Mucosa of gallbladder (tissue), 1 donor: ENCODE data around the gene AMBP. TPM values are rescaled to one million over a fixed set of nuclear protein-coding genes. Genes with fewer than 3 reads are reported as not detected.

Experiments
- DNase-seq: peaks from one replicate; pipeline ENCODE4 v3.0.0-alpha.2; 2020; ENCODE audit warnings: low spot score
- total RNA-seq: library from RNA; stranded (reverse); gene quantifications from one replicate; pipeline ENCODE4 v1.2.1, GENCODE V29; 2021
- donor health status: DM: no; HTN: no; CAD: no.

Gene AMBP
- total RNA-seq, 1 donor from 2014 or later, result 1,366 TPM

DNA sequence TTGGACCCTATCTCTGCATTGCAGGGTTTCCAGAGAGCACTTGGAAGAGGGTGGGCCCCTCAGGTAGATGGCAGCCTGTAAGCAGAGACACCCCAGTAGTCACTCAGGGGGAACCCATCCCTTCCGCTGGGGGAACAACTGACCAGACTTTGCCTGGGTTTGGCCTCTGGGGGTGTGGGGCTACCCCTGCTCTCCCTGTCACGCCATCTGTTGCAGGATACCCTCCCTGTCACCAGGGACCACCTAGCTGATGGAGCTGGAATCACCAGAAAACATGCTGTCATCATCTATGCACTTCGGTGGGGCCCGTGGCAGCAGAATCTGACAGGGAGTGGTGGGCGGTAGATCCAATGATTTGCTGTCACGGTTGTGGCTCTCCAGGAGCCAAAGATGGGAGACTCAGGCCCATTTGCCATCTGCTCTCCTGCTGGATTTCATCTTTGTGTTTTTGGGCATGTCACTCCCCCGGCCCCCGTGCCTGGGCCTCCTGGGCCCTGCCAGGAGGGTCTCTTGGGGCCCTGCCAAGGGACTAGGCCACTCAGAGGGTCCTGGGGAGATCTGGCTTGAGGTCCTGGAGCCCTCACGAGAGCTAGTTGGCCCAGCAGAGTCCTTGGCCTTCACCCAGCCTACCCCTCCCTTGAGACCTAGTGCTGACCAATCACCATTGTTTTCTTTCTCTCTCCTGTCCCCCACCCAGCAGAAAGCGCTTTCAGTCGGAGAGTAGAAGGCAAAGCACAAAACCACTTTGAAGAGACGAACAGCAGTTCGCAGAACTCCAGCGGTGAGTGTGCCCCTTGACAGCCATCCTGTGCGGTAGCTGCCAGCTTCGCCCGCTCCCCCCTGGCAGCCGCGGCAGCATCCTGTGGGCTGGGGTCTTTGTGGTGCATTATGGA, 45.9 kb downstream of the AMBP start:
- DNase-seq, result peak; percentile 8

GRCh38 chr9:114031037-114031630, 47.0 kb downstream of the AMBP start:
- DNase-seq, result peak; percentile 8

- DNase-seq, result peak; percentile 9
These were observed 47.7 kb downstream of the AMBP start for GRCh38 chr9:114030364-114030763.

- DNase-seq, result peak; percentile 6
These were observed 48.6 kb downstream of the AMBP start for GRCh38 chr9:114029311-114030170.

DNA sequence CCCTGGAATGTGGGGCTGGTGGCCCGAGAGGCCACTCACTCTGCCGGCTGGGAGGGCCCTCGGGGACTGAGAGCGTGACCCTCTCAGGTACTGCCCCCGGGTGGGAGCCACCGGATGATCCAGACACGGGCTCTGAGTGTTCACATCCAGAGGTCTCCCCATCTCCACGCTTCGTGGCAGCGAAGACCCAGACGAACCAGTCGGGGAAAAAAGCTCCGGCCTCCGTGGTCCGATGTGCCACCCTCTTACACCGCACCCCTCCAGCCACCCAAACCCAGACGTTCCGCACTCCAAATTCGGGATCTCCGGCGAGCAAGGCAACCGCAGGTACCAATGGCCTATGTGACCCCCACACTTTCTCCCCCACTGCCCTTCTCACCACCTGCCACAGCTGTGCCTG, 49.5 kb downstream of the AMBP start:
- DNase-seq, result peak; percentile 7

DNA sequence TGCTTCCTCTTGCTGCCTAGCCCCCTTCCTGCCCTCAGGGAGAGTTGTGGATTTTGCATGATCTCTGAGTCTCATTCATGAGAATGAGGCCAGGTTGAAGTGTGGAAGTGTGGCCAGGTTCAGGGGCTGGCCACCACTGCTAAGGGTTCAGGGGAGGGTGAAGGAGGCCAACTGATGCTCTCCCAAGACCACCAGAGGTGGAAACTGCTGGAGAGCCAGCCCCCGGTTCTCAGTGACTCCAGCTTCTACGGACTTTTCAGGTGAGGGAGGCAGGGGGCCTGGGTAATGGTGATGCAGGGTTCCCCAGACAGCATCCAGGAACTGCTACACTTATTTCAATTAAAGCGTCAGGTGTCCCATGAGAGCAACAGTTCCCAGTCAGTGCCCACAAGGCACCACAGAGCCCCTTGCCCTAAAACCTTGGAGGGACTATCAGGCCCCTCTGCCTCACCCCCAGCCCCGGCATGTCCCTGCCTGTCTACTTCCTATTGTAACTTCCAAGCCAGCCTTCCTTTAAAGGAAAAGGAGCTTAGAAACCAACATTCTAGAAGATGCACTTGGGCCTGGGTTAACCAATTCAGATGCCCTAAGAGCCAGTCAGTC, 50.1 kb downstream of the AMBP start:
- no peak for DNase-seq

- peak; percentile 5 for DNase-seq
These were observed 50.8 kb downstream of the AMBP start for GRCh38 chr9:114027159-114027862.

- DNase-seq, result peak; percentile 7
These were observed 51.8 kb downstream of the AMBP start for GRCh38 chr9:114026335-114026734.

- peak; percentile 9 for DNase-seq
These were observed 52.3 kb downstream of the AMBP start for GRCh38 chr9:114025760-114026159.

DNA sequence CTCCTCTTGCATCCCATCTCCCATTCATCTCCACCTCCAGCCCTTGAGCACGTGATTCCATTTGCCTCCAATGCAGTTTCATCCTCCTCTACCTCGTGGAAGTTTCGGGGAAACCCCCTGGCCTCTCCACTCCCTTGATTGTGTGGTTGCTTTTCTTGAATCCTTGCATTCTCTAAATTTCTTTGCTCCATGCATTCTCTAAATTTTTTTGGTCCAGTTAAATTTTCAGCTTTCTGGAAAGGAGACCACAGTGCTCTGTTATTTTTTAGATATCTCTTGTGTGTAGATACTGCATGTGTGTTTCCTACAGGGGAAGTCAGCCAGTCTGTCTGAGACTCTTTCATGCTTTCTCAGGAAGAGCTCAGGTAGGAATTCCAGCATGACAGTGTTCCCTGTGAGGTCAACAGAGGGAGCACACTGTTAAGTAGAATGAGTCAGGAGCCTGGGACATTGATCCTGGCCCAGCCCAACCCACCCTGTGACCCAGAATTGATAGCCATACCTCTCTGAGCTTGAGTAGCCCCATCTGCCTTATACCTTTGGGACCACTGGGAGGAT, 52.8 kb downstream of the AMBP start:
- peak; percentile 15 for DNase-seq

GRCh38 chr9:114023961-114024360, 54.1 kb downstream of the AMBP start:
- DNase-seq, result no peak

- no peak for DNase-seq
These were observed 56.5 kb downstream of the AMBP start for GRCh38 chr9:114021578-114021977.

DNA sequence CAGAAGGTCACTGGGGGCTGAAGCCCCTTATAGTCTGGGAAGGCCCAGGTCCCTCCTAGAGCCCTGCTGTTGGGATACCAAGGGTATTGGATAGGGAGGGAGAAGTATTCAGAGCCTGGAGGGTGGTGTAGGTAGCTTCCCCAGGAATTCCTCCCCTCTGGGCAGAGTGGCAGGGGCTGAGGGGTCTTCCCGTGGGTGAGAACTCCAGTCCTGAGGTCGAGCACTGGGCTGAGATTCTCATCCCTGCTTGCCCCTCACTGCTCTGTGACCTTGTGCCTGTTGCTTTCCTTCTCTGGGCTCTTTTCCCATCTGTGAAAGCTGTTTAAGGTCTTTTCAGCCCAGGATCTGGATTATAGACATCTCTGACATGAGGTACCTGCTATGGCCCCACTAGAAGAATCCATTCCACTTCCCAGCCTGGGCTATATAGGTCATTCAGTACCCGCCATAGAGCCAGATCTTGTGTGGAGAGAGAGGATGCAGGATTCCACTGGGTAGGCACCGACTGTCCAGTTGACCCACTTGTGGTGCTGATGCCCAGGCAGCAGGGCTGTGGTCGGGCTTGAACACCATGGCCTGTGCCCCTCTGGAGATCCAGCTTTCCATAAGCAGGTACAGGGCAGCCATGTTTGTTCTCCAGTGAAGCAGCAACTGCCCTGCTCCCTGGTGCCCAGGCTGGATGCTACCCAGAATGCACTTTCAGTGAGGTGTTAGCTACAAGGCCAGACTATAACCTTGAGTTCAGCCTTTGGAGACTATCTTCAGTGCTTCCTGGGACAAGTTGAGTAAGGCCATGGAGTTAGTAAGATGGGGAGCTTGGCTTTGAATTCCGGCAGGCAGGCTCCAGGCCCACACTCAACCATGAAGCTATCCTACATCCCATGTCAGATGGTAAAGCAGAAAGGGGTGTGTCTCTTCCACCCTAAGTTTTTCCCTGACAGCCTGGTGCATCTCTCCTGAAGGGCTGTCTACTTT, 60.1 kb downstream of the AMBP start:
- peak; percentile 7 for DNase-seq

DNA sequence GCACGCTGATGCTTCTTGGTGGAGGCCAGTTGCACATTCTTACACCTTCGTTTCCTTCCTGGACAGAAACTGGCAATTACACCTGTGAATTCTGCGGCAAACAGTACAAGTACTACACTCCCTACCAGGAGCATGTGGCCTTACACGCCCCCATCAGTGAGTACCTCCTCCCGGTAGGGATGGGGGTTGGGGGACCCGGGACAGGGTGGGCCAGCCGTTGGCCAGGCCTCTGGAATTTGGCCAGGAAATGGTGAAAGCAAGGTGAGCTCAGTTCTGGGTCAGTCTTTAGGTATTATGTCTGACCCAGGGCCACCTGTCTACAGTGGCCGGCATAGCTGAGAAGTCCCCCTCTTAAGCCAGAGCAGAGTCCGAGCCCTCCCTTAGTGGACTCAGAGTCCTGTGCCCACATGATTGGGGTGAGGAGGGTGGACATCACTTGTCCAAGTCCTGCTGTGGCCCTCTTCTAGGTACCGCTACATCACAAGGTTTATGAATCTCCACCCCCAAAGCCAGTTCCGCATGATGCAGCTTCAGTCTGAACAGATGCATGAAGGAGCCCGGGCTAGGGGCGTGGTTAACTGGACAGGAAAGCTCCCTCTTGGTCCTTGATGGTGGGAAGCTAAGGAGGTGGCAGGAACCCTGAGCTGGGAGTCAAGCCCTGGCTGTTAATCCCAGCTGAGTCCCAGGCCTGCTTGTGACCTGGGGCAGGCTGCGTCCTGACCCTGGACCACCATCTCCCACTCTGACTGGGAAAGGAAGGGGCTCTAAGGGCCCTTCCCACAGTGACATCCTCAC, 61.3 kb downstream of the AMBP start:
- peak; percentile 9 for DNase-seq

- DNase-seq, result peak; percentile 5
These were observed 62.0 kb downstream of the AMBP start for GRCh38 chr9:114016101-114016500.

GRCh38 chr9:114015607-114016006, 62.5 kb downstream of the AMBP start:
- DNase-seq, result peak; percentile 11

DNA sequence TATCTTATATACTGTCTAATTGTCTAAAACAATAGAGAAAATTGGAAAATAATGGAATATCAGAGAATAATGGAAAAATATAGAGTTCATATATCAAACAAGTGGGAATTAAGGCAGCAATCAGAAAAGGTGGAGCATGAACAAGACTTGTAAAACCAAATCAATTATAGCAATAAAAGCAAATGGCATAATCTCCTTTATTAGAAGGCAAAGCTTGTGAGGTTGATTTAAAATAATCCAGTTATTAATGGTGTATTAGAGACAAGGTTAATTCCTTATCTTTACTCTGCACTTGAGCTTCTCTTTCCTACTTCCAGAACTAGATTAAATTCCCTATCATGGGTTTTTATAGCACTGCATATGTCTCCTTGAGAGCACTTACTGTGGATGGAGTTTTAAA, 64.1 kb downstream of the AMBP start:
- no peak for DNase-seq

DNA sequence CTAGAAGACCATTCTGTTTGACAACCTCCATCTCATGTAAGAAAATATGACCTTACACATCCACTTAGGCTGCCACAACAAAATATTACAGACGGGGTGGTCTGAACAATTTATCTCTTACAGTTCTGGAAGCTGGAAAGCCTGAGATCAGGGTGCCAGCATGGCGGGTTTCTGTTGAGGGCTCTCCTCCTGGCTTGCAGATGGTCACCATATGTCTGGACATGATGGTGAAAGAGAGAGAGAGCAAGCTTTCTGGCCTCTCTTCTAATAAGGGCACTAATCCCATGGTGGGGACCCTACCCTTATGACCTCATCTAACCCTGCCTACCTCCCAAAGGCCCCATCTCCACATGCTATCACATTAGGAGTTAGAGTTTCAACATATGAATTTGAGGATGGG, 66.0 kb downstream of the AMBP start:
- DNase-seq, result peak; percentile 1

DNA sequence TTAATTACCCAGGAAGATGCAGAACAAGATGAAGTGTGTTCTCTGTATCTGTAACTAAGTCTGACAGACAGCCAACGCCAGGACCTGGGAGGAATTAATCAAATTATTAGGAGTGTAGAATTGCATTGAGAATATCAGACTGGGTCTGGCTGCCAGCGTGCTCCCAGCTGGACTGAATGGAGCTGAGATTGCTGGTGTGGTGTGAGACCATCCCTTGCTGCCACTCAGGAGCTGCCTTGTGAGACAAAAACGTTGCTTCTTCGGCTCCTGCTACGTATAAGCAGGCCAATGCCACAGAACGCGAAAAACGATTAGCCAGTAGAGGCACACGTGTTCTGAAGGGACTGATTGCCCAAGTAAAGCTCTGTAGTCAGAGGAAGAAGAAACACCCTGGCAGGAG, 66.8 kb downstream of the AMBP start:
- DNase-seq, result peak; percentile 2
